ENCODE measurements around the gene RAP2B.
A peak's percentile ranks its signal among the peaks of the same experiment; 100 is the strongest.
"Not testable (repeated sequence)": the region's sequence is repeated elsewhere in the genome, so short reads cannot be mapped to it uniquely, and the experiment has no call there.

The RAP2B gene

GRCh38 chr3:153161714-153162512 is at the start of gene RAP2B:
TSS of gene RAP2B (plus strand) at chr3:153162226. CDS start at chr3:153162694, 468 bp downstream.
- DNase-seq (ENCODE audit: low read depth in 2 of 2), result peak; percentile 89 to 93

- no peak for DNase-seq (ENCODE audit: low read depth in 2 of 2)
Measured at GRCh38 chr3:153113541-153113940, 48.5 kb upstream of the RAP2B start.

GRCh38 chr3:153114270-153114669 is 47.8 kb upstream of the RAP2B start:
- DNase-seq (ENCODE audit: low read depth in 2 of 2), result not testable (repeated sequence)

- no peak for DNase-seq (ENCODE audit: low read depth in 2 of 2)
Measured at GRCh38 chr3:153115326-153115725, 46.7 kb upstream of the RAP2B start.

- no peak for DNase-seq (ENCODE audit: low read depth in 2 of 2)
Measured at GRCh38 chr3:153127788-153128187, 34.2 kb upstream of the RAP2B start.

- DNase-seq (ENCODE audit: low read depth in 2 of 2), result no peak
Measured at GRCh38 chr3:153129426-153129825, 32.6 kb upstream of the RAP2B start.

GRCh38 chr3:153129866-153130265 is 32.2 kb upstream of the RAP2B start:
- no peak for DNase-seq (ENCODE audit: low read depth in 2 of 2)

- no peak for DNase-seq (ENCODE audit: low read depth in 2 of 2)
Measured at GRCh38 chr3:153130312-153130977, 31.6 kb upstream of the RAP2B start.

GRCh38 chr3:153137626-153138025 is 24.4 kb upstream of the RAP2B start:
- no peak for DNase-seq (ENCODE audit: low read depth in 2 of 2)

GRCh38 chr3:153138276-153139210 is 23.5 kb upstream of the RAP2B start:
- no peak for DNase-seq (ENCODE audit: low read depth in 2 of 2)

- no peak for DNase-seq (ENCODE audit: low read depth in 2 of 2)
Measured at GRCh38 chr3:153142961-153143360, 19.1 kb upstream of the RAP2B start.

- DNase-seq (ENCODE audit: low read depth in 2 of 2), result no peak
Measured at GRCh38 chr3:153144071-153144470, 18.0 kb upstream of the RAP2B start.

- no peak for DNase-seq (ENCODE audit: low read depth in 2 of 2)
Measured at GRCh38 chr3:153144779-153145178, 17.2 kb upstream of the RAP2B start.

GRCh38 chr3:153145454-153145853 is 16.6 kb upstream of the RAP2B start:
- no peak for DNase-seq (ENCODE audit: low read depth in 2 of 2)

GRCh38 chr3:153146191-153147053 is 15.6 kb upstream of the RAP2B start:
- no peak for DNase-seq (ENCODE audit: low read depth in 2 of 2)

- DNase-seq (ENCODE audit: low read depth in 2 of 2), result no peak
Measured at GRCh38 chr3:153150991-153151390, 11.0 kb upstream of the RAP2B start.

- not testable (repeated sequence) for DNase-seq (ENCODE audit: low read depth in 2 of 2)
Measured at GRCh38 chr3:153155786-153156185, 6.2 kb upstream of the RAP2B start.

GRCh38 chr3:153158189-153158588 is 3.8 kb upstream of the RAP2B start:
- no peak for DNase-seq (ENCODE audit: low read depth in 2 of 2)

GRCh38 chr3:153158961-153159735 is 2.9 kb upstream of the RAP2B start:
- no peak for DNase-seq (ENCODE audit: low read depth in 2 of 2)

GRCh38 chr3:153159771-153160397 is 2.1 kb upstream of the RAP2B start:
- DNase-seq (ENCODE audit: low read depth in 2 of 2), result no peak

Measured in stimulated activated CD8-positive, alpha-beta memory T cell treated with anti-CD3 and anti-CD28 coated beads, Interleukin-7, amount 100 ng/mL, for 4 hours (primary cell).